GM18498 (cell line): Measurements from ENCODE around the gene ACTL8.
"Not testable (repeated sequence)": the region's sequence is repeated elsewhere in the genome, so short reads cannot be mapped to it uniquely, and the experiment has no call there.

Source experiments
- ATAC-seq: cut with Tn5 transposase; IDR thresholded peaks from one replicate; pipeline ENCODE4 v1.9.1; 2021; ENCODE audit warnings: mild to moderate bottlenecking, moderate library complexity; ENCODE audit not compliant: unreplicated experiment

The ACTL8 gene

DNA sequence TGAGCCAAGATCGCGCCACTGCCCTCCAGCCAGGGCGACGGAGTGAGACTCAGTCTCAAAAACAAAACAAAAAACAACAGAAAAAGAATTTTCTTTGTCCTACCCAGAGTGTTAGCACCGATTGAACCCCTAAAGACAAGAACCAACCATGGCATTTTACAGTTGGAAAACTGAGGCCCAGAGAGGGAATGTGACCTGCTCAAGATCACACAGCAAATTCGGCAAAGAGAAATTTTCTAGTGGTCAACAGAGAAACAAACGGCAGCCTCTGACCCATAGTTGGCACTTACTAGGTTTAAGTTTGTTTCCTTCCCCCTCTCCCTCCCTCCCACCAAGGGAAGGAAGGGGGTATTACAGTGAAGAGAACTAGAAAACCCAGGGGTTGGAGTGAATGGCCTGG is 20.5 kb upstream of the ACTL8 start:
- ATAC-seq = no peak

DNA sequence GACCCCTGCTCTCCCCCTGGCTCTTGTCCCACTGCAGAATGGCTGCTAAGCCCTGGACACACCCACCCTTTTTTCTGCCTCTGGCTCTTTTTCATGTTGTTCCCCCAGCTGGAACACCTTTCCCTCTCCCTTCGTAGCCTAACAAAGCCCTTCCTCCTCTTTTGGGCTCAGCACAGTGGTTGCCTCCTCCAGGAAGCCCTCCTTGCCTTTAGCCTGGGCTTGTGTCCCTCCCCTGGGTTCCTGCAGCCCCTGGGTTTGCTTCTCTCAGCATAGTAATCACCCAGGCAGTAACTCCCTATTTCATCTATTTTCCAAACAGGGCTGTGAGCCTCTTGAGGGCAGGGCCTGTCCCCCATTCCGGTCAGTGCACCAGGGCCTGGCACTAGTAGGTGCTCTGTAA is 19.8 kb upstream of the ACTL8 start:
- no peak for ATAC-seq

DNA sequence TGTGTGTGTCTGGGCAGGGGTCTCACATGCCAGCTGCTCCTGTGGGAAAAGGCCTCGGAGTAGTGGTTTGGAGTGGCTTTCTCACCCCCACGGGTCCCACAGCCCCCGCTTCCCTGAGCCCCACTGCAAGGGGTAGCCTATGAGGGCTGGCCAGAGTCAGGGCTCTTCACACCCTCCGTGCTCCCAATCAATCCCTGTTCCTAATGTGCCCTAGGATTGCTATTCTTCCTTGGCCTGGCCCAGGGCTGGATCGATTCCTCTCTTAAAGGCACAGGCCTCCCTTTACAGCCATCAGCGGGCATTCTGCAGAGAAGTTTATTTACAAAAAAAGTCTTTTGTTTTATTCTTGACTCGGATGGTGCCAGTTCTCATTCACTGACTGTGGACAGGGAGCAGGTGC is 19.3 kb upstream of the ACTL8 start:
- ATAC-seq = no peak

DNA sequence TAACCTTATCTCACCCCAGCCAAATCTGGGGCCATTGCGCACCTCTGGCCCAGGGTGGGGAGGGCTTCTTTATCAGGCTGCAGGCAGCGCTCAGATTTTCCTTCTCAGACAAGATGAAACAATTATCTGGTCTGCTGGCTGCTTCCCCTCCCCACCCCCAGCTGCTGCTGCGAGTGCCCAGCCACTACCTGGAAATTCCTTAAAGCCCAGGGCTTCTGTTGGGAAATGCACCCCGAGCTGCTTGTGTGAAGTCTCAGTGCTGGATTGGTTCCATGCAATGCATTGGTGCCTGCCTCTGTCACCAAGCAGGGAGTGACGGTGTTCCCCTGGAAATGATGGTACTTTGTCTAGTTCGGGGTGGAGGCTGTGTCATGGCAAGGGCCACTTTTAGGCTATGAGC is 18.5 kb upstream of the ACTL8 start:
- no peak for ATAC-seq

DNA sequence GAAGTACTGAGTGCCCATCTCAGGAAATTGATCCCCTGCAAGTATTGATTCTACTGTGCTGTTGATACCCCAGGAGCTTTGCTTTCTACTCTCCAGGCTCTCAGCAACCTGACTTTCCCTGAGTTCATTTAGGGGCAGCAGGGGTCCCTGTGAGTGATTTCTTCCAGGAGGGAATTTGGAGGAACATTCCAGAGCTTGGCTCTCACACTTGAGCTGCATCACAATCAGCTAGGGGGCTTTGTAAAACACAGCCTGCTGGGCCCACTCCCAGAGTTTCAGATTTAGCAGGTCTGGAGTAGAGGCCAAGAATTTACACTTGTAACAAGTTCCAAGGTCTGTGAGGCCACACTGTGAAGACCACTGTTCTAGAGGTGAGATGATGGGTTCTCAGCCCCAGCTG is 16.1 kb upstream of the ACTL8 start:
- ATAC-seq = no peak

DNA sequence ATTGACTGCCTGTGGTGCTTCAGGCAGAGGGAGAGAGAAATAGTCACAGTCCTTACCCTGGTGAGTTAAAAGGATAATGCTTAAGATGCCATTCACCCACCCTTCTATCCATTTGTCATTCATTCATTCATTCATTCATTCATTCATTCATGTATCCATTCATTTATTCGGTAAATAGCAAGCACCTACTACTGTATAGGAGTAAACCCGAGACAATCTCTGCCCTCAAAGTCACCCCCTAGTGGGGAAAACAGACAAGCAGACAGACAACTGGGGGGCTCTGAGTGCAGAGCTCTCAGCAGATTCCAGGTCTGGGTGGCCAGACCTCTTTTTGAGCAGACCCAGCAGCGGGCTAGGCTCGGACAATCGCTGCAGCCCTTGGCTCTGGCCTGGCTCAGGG is 14.1 kb upstream of the ACTL8 start:
- ATAC-seq = no peak

DNA sequence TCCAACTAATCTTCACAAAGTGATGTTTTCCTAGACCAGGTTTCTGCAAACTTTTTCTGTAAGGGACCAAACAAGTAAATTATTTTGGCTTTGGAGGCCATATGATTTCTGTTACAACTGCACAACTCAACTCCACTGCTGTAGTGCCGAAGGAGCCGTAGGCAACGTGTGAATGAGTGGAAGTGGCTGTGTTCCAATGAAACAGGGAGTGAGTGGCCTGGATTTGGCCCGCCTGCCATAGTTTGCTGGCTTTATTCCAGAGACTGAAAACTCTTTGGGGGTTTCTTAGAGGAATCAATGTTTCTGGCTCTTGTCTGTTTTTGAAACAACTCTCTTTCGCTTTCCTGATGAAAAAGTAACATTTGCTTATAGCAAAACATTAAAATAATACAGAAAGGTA is 12.6 kb upstream of the ACTL8 start:
- no peak for ATAC-seq

DNA sequence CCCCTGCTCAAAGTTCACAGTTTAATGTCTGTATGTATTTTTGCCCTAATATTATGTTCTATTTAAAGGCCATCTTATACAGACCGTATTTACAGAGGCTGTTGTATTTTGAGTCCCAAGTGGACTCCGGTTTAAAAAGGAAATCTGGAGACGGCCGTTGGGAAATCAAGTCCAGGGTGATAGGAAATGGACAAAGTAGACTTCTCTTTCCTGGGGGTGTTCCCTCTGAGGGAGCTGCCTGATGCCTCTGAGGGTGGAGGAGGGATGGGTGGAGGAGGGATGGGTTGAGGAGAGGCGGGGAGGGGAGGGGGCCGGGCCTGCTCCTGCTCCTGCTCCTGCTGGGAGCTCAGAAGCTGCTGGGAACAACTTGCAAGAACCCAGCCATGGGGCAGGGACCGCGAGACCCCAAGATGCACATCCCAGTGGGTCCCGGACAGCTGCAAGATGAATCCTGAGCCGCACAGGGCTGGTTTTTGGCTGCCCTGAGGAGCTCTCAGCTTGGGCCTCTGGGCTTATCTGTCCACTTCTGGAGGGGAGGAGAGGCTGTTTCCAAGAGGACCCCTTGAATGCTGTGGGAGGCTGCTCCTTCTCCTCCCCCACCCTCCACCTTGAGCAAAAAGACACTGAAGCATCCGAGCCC is 12.0 kb upstream of the ACTL8 start:
- no peak for ATAC-seq

DNA sequence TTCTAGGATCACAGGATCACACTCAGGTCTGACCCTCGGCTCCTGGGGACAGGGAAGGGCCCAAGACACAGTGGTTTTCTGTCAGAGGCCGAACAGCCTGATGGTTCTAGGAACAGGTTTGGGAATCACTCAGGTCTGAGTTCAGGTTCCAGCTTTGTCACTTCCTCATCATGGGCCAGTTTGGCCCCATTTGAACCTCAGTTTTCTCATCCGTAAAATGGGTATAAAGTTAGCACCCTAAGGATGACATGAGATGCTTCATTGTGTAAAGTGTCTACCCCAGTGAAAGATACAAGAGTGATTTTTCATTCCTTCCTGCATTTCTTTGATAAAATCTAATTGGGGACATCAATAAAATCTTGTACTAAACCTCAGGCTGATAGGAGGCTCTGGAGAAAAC is 11.2 kb upstream of the ACTL8 start:
- ATAC-seq = no peak

DNA sequence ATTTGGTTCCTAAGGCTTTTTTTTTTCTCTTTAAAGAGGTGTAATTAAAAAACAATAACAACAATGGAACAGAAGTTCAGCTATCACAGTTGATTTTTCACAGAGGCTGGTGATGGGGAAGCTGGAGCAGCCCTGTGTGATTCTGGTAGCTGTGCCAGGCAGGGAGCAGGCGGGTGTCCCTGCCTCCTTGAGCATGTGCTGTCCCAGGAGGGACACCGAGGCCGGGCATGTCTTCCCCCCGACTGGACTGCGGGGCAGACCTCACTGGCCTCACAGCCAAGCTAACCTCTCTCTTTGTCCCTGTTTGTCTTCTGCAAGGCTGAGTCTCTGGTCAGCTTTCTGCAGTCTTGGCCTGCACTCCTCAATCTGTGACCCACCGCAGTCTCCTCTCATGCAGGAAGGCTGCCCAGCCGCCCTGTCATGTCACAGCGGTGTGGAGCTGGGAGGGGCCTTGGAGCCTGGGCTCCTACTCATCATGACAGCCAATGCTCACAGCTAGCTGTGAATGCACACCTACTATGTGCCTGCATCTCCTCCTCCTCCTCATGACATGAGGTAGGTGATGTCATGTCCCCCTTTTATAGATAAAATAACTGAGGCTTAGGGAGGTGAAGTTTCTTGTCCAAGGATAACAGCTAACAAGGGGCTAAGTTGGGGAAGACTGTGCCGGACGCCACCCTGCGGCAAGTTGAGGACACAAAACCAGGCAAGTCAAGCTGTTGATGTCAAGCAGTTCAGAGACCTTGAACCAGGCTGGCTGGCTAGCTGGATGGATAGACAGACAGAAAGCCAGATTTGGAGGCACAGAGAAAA is 10.3 kb upstream of the ACTL8 start:
- ATAC-seq = no peak

DNA sequence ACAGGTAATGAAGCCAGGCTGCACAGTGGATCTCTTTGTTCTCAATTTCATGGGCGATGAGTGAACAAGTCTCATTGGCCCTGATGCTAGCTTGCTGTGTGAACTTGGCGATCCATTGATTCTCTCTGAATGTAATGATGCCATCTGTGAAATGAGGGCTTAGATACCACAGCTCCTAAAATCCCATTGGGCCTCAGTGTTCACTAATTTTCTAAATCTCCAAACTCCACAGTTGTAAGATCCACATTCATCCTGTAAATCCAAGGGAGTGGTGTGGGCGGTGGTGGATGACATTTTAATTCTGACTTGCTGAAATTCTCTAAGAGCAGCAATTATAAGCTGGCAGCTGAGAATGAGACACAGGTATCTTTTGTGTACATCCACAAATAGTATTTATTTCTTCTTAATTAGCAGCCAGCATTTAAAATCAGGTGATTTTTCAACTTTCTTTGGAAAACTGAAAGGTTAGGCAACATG is 9.6 kb upstream of the ACTL8 start:
- ATAC-seq = no peak

DNA sequence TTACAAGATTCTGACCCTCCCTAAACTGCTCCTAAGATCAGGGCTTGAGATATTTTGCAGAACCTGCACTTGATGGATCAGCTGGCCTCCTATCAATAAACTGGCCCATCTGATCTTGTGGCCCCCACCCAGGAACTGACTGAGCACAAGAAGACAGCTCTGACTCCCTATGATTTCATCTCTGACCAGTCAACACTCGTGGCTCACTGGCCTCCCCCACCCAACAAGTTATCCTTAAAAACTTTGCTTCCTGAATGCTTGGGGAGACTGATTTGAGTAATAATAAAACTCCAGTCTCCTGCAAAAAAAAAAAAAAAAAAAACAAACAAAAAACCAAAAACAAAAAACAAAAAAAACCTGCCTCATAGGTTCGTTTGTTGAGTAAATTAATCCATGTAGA is 8.9 kb upstream of the ACTL8 start:
- ATAC-seq = not testable (repeated sequence)

DNA sequence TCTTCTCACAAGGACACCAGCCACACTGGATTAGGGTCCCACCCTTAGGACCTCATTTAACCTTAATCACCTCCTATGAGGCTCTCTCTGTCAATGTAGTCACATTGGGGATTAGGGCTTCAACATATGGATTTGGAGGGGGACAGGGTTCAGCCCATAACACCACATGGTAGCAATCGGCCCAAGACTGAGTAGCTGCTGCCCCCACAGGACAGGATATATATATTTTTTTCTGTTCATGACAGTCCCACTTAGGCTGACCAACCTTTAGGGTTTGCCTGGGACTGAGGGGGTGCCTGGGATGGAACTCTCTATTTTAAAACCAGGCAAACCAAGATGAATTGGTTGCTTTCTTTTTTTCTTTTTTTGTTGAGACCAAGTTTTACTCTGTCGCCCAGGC is 8.2 kb upstream of the ACTL8 start:
- no peak for ATAC-seq

DNA sequence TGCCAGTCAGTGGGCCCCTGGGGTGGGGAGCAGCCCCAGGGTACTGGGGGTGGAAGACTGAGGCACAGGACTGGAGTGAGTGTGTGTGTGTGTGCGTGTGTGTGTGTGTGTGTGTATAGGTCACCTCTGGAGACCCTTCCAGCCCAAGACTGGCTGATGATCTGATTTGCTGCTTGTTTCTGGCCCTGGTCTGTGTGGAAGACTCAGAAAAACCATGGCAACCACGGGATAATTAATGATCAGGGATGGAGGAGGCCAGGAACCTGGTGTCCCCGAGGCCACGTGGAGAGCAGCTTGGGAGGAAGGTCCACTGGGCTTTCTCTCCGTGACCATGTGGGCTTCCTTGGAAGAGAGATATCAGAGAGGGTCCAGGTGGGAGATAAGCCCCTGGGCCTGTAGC is 4.8 kb upstream of the ACTL8 start:
- no peak for ATAC-seq

DNA sequence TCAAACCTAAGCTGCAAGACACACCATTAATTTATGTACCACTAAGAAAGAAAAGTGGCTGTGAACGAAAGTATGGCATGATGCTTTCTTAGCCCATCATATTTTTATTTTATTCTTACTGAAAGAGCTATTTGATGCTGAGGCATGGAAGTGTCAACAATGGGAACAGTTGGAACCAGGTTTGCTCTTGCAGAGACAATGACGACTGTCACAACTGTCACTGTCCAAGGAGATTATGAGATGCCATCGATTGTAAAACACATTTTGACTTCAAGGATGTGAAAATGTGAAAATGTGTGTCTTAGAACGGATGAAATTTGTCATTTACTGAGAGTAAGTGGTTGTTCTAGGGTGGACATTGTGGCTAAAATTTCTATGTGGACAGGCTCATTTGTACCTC is 2.8 kb upstream of the ACTL8 start:
- ATAC-seq = no peak

DNA sequence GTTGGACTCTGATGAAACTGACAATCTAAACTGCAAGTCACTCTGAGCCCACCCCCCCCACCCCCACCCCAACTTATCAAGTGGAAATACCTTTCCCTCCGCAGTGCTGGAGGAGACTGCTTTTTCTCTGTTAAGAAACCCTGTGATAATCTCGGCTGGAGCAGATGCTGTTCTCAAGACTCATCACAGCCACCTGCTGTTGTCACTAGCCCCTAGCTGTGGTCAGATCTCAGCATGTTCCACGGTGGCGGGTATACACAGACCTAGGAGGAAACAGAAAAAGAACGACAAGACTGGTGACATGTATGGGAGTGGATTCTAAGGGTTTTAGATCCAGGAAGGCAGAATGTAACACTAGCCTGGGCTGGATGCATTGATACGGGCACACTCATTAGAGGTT is 2.3 kb downstream of the ACTL8 start:
- no peak for ATAC-seq

DNA sequence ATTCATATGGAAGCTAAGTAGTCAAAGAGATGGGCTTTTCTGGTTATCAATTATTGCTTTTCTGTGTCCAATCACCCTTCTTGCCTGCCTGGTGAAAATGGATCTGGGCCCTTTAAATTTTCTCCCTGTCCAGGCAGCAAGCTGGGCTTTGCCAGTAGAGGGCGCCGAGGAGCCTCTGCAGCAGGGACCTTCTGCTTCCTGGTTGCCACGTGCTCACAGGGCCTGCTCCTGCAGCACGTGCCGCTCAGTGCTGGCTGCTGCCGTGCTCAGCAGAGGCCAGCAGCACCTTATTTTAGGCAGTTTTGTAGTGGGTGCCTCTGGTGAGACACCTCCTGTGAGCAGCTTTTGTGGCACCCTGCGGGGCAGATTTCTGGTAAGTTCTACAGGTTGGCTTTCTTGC is 4.0 kb downstream of the ACTL8 start:
- ATAC-seq = no peak

DNA sequence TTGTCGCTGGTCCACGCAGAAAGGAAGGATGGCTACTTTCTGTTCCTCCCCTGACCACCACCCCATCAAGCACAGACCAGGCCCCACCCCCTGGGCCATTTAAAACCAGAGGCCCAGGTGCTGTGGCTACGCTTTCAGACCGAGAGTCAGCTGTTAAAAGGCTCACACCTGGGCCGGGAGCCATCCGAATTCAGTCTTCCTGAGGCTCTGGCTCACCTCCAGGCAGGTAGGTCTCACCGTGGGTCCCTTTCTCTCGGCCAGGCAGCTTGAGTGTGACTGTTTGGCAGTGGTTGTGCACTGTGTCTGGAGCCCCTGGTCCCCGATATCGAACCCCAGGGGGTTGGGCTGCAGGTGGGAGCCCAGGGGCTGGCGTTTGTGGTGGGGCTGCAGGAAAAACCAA is 7.2 kb downstream of the ACTL8 start:
- no peak for ATAC-seq

DNA sequence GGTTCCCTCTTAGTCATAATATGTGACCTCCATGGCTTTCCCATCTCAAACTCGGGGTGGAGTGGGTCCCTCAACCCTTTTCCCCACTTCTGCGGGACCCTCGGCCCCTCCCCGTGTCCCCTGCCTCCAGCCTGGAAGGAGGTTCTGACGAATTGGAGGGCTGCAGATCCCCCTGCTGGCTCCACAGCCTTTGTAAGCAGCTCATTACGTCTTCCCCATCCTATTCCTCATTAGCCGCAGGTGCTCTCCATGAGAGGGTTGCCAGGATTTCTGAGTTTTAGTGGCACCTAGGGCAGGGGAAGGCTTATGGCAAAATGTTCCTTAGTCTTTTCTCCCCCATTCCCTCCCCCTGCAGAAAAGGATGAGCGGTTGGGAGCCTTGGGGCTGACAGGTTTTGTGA is 8.3 kb downstream of the ACTL8 start:
- ATAC-seq = no peak

DNA sequence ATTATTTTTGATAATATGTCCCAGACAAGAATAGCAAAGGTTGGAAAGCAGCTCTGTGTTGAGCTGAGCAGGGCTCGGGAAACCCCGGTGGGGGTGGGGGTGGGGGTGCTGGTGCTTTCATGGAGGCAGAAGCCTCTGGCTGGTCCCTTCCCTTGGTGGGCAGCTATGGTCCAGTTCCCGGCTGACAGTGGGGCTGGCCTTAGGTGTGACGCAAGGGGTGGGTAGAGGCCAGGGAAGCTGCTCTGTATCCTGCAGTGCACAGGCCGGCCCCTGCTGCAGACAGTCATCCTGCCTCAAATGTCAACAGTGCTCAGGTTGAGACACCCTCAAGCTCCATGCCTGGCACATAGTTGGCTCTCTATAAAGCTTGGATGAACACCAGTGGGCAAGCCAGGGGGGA is 8.9 kb downstream of the ACTL8 start:
- no peak for ATAC-seq

DNA sequence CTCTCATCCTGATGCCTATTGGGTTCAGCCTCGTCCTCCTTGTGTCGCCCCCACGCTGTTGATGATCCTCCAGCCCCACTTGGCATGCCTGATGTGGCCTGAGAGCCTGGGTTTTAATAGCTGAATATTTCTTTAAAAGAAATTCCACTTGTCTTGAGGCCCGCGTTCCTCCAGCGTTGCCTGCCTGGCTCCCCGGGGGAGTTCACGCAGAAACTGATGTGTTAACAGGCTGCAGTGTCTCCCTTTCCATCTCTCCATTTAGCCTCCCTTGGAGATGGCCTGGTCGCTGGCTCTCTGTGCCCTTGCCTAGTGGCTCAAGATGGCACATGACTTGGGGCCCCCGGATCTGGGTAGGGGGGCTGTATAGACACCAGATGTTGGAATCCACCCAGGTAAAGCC is 9.5 kb downstream of the ACTL8 start:
- no peak for ATAC-seq
